Spleen (tissue), 7 donors: Measurements from ENCODE around the gene APOL6.

Source experiments
- CTCF ChIP-seq, 11 experiments: fragments of 200-600 bp in 7 of 11; fragments of 450-650 bp in 4 of 11; sonication (generic) in 4 of 11; IDR thresholded peaks in 8 of 11; conservative IDR thresholded peaks in 3 of 11; 1 replicate in 7 of 11; 2 replicates in 4 of 11; pipeline versions ENCODE4 v1.4.0 to v1.8.0; 2016 to 2021; ENCODE audit warnings: antibody characterized with exemption in 11 of 11, inconsistent platforms in 4 of 11, mild to moderate bottlenecking in 1 of 11
- POLR2A ChIP-seq, 3 donors: fragments of 450-650 bp; IDR thresholded peaks; one replicate each; pipeline ENCODE4 v1.5.1; 2017; ENCODE audit warnings: antibody characterized with exemption in 3 of 3, mild to moderate bottlenecking in 1 of 3
- donor health status: DM: no; HTN: no; CAD: no; lungs with moderate emphysema.
- donor health status: DM: no; HTN: no; CAD: no.
- donor health status: DM: no; HTN: no; CAD: no.

DNA sequence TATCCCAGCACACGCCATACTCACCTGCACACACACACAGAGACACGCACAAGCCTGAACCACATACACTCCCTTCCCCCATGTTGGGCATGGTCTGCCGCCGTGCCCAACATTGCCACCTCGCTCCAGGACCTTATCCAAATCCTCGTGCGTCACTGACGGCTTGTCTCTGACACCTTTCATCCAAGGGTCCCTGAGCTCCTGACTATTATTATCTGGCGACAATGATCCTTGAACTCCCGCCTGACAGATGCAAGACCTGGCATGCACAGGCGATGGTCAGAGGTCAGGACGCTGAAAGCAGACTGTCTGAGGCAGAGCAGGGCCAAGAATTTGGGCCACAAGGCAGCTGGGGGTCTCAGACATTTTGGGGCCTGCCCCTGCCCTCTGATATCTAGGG, 35.3 kb upstream of the APOL6 start:
- TF ChIP-seq CTCF (IDR thresholded peaks at IDR 0.05 in 8 of 11, conservative IDR thresholded peaks at IDR 0.05 in 3 of 11) (no peak), POLR2A (IDR thresholded peaks at IDR 0.05) (no peak)
